Right lobe of liver (tissue), 6 donors: ENCODE results near the gene CAV1. TPM values are rescaled to one million over a fixed set of nuclear protein-coding genes. Genes with fewer than 3 reads are reported as not detected.

Source experiments
- ATAC-seq, 4 donors: fragments of 200-7000 bp; cut with Tn5 transposase; one replicate each; pipeline ENCODE4 v1.9.1; 2020; ENCODE audit warnings: mild to moderate bottlenecking in 4 of 4, moderate library complexity in 4 of 4
- DNase-seq, 3 donors: peaks; one replicate each; pipeline ENCODE4 v3.0.0-alpha.2; 2020
- H3K27ac ChIP-seq, 3 donors: fragments of 200-600 bp; one replicate each; pipeline ENCODE4 v1.8.0; 2022
- H3K27me3 ChIP-seq, 2 donors: fragments of 200-600 bp; one replicate each; pipeline ENCODE4 v1.8.0; 2022
- H3K36me3 ChIP-seq, 4 donors: fragments of 200-600 bp; sonication (generic) in 1 of 4; one replicate each; pipeline versions ENCODE4 v1.5.1 to v1.8.0; 2017 to 2022; ENCODE audit warnings: control low read depth in 1 of 4
- H3K4me1 ChIP-seq, 4 donors: fragments of 200-600 bp; sonication (generic) in 1 of 4; one replicate each; pipeline versions ENCODE4 v1.5.1 to v1.8.0; 2017 to 2022; ENCODE audit warnings: control low read depth in 1 of 4
- H3K4me3 ChIP-seq, 3 donors: fragments of 200-600 bp; one replicate each; pipeline ENCODE4 v1.8.0; 2022
- H3K9me3 ChIP-seq, 4 donors: fragments of 200-600 bp; sonication (generic) in 1 of 4; one replicate each; pipeline versions ENCODE4 v1.5.1 to v1.8.0; 2017 to 2022; ENCODE audit warnings: control low read depth in 1 of 4
- POLR2A ChIP-seq: fragments of 450-650 bp; IDR thresholded peaks from one replicate; pipeline ENCODE4 v1.6.1; 2017; ENCODE audit warnings: antibody characterized with exemption, mild to moderate bottlenecking
- WGBS: methylation state at CpG from one replicate; pipeline ENCODE4 v1.1.6; 2018; ENCODE audit warnings: low coverage, low lambda C conversion rate; ENCODE audit not compliant: insufficient coverage; ENCODE audit errors: missing lambda C conversion rate; 5-methylcytosine and 5-hydroxymethylcytosine counted together
- intact Hi-C, 2 donors: fragments of 100-400 bp; cut with DNase I; formaldehyde crosslinking; loops; one replicate each; pipeline versions ENCODE4 v1.11.2 to v1.14.1; 2022
- total RNA-seq, 6 experiments: library from RNA; depleted of rRNA in 2 of 6; stranded (reverse); fragments of >200 nt in 2 of 6; fragmentation: NEBNext Ultra II Directional in 3 of 6; extraction: Animal tissue kit (Norgen Biotek cat#: 25700) in 3 of 6; gene quantifications; one replicate each; pipeline versions ENCODE4 v1.1.0 to v1.2.4, GENCODE V29; 2016 to 2023
- TF ChIP-seq, protein P1 (sequence below), 4 donors: fragments of 200-600 bp in 3 of 4; fragments of 450-650 bp in 1 of 4; IDR thresholded peaks; one replicate each; pipeline versions ENCODE4 v1.5.1 to v1.8.0; 2016 to 2022; ENCODE audit warnings: antibody characterized with exemption in 4 of 4, mild to moderate bottlenecking in 2 of 4
- donor health status: DM: no; HTN: yes; CAD: no.
- donor health status: DM: no; HTN: no; CAD: no.
- donor health status: DM: no; HTN: no; CAD: no.
- donor health status: DM: no; HTN: yes; CAD: no.
- donor health status: DM: no; HTN: yes; CAD: no.

The CAV1 gene
- total RNA-seq, 6 experiments from 2014 or later, result 3.8 to 19.8 (median 9.0) TPM

DNA sequence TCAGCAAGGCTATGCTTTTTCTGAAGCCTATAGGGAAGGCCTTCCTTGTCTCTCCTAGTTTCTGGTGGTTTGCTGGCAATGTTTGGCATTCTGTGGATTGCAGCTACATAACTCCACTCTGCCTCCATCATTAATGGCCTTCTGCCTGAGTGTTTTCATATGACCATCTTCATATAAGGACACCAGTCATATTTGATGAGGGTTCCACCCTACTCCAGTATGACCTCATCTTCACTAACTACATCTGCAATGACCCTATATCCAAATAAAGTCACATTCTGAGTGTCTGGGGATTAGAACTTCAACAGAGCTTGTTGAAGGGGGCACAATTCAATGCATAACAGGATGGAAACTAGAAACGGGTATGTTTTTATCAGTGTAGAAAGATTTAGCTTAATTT lies 22.1 kb downstream of the CAV1 start:
- Histone ChIP-seq H3K4me1 (no peaks in the 10 kb centered on the region), H3K4me3 (no peak overlapping the region), H3K27ac (no peak overlapping the region), H3K36me3 (no peaks in the 10 kb centered on the region), H3K27me3 (no peaks in the 10 kb centered on the region), H3K9me3 (no peaks in the 10 kb centered on the region)
- intact Hi-C loops, result no loop called here
- ATAC-seq (no peak), DNase-seq (no peak)
- WGBS, result 44% methylated on average over 1 of the region's 1 CpG
- TF ChIP-seq, protein P1, sequence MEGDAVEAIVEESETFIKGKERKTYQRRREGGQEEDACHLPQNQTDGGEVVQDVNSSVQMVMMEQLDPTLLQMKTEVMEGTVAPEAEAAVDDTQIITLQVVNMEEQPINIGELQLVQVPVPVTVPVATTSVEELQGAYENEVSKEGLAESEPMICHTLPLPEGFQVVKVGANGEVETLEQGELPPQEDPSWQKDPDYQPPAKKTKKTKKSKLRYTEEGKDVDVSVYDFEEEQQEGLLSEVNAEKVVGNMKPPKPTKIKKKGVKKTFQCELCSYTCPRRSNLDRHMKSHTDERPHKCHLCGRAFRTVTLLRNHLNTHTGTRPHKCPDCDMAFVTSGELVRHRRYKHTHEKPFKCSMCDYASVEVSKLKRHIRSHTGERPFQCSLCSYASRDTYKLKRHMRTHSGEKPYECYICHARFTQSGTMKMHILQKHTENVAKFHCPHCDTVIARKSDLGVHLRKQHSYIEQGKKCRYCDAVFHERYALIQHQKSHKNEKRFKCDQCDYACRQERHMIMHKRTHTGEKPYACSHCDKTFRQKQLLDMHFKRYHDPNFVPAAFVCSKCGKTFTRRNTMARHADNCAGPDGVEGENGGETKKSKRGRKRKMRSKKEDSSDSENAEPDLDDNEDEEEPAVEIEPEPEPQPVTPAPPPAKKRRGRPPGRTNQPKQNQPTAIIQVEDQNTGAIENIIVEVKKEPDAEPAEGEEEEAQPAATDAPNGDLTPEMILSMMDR (IDR thresholded peaks at IDR 0.05), result no peak
- no peak for TF ChIP-seq POLR2A

DNA sequence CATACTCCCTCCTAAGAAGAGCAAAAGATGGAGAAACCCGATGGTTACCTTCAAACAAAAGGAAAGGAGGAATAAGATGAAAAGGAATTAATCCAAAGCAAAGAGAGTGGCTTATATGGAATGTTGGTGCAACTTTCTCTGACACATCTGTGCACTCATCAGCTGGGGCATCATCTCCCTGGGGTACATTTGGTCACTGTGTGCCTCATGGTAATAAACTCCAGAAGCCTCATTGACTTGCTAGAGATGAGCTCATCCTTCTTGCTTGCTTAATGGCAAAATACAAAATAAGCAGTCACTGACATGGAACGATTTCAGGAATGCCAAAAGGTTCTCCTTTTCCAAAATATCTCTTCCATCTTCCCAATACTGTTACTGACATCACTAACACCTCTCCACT lies 22.5 kb downstream of the CAV1 start:
- ATAC-seq (no peak), DNase-seq (no peak)
- WGBS, result 76% methylated on average over 2 of the region's 2 CpGs
- TF ChIP-seq POLR2A, result no peak
- TF ChIP-seq, protein P1 (IDR thresholded peaks at IDR 0.05), result no peak
- Histone ChIP-seq H3K4me3 (no peak overlapping the region), H3K9me3 (no peaks in the 10 kb centered on the region), H3K36me3 (no peaks in the 10 kb centered on the region), H3K27me3 (no peaks in the 10 kb centered on the region), H3K4me1 (no peaks in the 10 kb centered on the region), H3K27ac (no peak overlapping the region)
- intact Hi-C loops, result no loop called here

DNA sequence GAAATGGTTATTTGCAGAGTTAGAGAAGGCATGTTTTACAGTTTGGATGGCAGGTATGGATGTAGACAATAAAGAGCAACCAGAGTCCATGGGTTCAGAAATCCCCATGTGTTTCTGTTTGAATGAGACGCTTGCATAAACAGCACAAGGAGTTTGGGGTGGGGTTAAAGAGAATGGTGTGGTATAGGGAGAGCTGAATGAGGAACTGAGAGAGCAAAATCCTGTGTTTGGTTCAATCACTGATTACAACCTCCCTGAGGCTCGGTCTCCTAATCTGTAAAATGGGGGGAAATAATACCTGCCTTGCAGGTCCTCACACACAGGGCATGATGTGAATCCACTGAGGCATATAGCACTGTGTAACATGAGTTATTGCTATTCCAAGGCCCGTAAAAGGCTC lies 23.7 kb downstream of the CAV1 start:
- intact Hi-C loops, result no loop called here
- Histone ChIP-seq H3K27me3 (no peaks in the 10 kb centered on the region), H3K27ac (no peak overlapping the region), H3K36me3 (no peaks in the 10 kb centered on the region), H3K4me3 (no peak overlapping the region), H3K9me3 (no peaks in the 10 kb centered on the region), H3K4me1 (no peaks in the 10 kb centered on the region)
- TF ChIP-seq POLR2A, result no peak
- TF ChIP-seq, protein P1 (IDR thresholded peaks at IDR 0.05), result no peak
- 88% methylated on average over 2 of the region's 3 CpGs for WGBS
- ATAC-seq, result no peak
- DNase-seq, result no peak

DNA sequence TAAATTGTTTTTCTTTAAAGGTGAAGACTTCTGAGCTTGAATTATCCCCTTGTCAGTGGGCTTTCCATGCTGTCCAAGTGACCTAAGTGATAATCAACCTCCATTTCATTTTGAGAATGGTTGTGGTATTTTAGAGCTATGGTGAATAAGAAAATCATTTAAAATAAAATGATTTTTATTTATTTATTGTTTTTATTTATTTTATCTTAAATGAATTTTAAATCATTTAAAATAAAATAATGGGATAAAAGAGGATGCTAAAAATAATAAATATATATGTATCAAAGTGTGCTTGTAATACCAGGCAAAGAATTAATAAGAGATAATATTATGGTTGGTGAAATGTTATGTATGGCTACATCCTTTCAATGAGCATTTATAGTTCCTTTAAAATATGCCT lies 24.5 kb downstream of the CAV1 start:
- no peaks in the 10 kb centered on the region for H3K9me3 ChIP-seq
- H3K36me3 ChIP-seq, result no peaks in the 10 kb centered on the region
- ATAC-seq (no peak), DNase-seq (no peak)
- H3K4me3 ChIP-seq, result no peak overlapping the region
- no peak overlapping the region for H3K27ac ChIP-seq
- H3K27me3 ChIP-seq, result no peaks in the 10 kb centered on the region
- TF ChIP-seq POLR2A, result no peak
- intact Hi-C loops, result no loop called here
- H3K4me1 ChIP-seq, result no peaks in the 10 kb centered on the region

DNA sequence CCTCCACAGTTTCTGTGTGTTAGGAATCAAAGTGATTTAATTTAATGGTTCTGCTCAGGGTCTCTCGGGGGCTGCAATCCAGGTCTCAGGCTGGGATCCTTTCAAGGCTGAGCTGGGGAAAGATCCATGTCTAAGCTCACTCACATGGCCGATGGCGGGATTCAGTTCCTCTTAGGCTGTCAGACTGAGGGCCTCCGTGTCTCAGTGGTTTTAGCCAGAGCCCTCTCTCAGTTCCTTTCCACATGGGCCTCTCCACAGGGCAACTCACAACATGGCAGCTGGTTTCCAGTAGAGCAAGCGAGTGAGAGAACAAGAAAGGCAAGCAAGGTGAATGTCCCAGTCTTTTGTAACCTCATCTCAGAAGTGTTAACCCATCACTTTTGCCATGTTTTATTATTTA lies 26.9 kb downstream of the CAV1 start:
- 93% methylated on average over 2 of the region's 5 CpGs for WGBS
- no peak for DNase-seq
- Histone ChIP-seq H3K9me3 (no peaks in the 10 kb centered on the region), H3K27me3 (no peaks in the 10 kb centered on the region), H3K27ac (no peak overlapping the region), H3K36me3 (no peaks in the 10 kb centered on the region), H3K4me1 (no peaks in the 10 kb centered on the region), H3K4me3 (no peak overlapping the region)
- intact Hi-C loops, result no loop called here
- TF ChIP-seq POLR2A, result no peak
- ATAC-seq, result no peak

DNA sequence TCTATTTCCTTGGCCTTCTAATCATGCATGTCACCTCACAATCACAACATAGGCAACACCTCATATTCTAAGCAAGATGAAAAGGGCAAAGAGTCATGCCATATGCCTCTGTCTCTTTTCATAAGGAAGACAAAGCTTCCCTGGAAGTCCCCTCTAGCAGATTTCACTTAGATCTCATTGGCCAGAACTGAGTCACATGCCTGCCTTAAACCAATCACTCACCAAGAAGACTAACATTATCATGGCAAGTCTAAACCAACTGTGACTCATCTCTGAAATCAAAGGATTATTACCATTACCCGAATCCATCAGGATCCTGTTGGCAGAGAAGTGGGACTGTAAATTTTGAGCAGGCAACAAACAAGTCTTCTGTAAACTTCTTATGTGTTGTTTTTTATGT lies 27.8 kb downstream of the CAV1 start:
- no peak for DNase-seq
- Histone ChIP-seq H3K4me1 (no peaks in the 10 kb centered on the region), H3K4me3 (no peak overlapping the region), H3K27ac (no peak overlapping the region), H3K9me3 (no peaks in the 10 kb centered on the region), H3K36me3 (no peaks in the 10 kb centered on the region), H3K27me3 (no peaks in the 10 kb centered on the region)
- intact Hi-C loops, result no loop called here
- 78% methylated on average over 1 of the region's 1 CpG for WGBS
- no peak for ATAC-seq
- TF ChIP-seq POLR2A, result no peak
- TF ChIP-seq, protein P1 (IDR thresholded peaks at IDR 0.05), result no peak
